Naive B cell (primary cell): ENCODE measurements around the gene STIM1. TPM values are rescaled to one million over a fixed set of nuclear protein-coding genes. Genes with fewer than 3 reads are reported as not detected.

ENCODE experiments used
- ATAC-seq, 2 donors: fragments of 150-1000 bp; cut with Tn5 transposase; 2 replicates each; pipeline ENCODE4 v1.10.0; 2021; ENCODE audit warnings: low read depth in 2 of 2, mild to moderate bottlenecking in 2 of 2, moderate library complexity in 2 of 2
- DNase-seq: peaks from one replicate; pipeline ENCODE4 v3.0.0; 2022
- H3K27ac Mint-ChIP-seq, 6 donors: one replicate each; pipeline ENCODE4 v1.8.0; 2020 to 2022; ENCODE audit warnings: mild to moderate bottlenecking in 6 of 6, mixed read lengths in 6 of 6, moderate library complexity in 5 of 6, inconsistent platforms in 2 of 6
- H3K27me3 Mint-ChIP-seq, 3 donors: one replicate each; pipeline ENCODE4 v1.8.0; 2021 to 2022; ENCODE audit warnings: mixed read lengths in 3 of 3, mild to moderate bottlenecking in 1 of 3
- H3K36me3 Mint-ChIP-seq, 2 donors: one replicate each; pipeline ENCODE4 v1.8.0; 2020 to 2022; ENCODE audit warnings: mixed read lengths in 2 of 2, inconsistent platforms in 1 of 2, mild to moderate bottlenecking in 1 of 2
- H3K4me1 Mint-ChIP-seq, 3 donors: one replicate each; pipeline ENCODE4 v1.8.0; 2020 to 2022; ENCODE audit warnings: mixed read lengths in 3 of 3, inconsistent platforms in 1 of 3, mild to moderate bottlenecking in 1 of 3, moderate library complexity in 1 of 3
- H3K4me3 Mint-ChIP-seq, 8 donors: one replicate each; pipeline ENCODE4 v1.8.0; 2020 to 2022; ENCODE audit warnings: mild to moderate bottlenecking in 8 of 8, mixed read lengths in 8 of 8, moderate library complexity in 8 of 8, inconsistent platforms in 2 of 8
- H3K9me3 Mint-ChIP-seq, 7 donors: one replicate each; pipeline ENCODE4 v1.8.0; 2020 to 2022; ENCODE audit warnings: mixed read lengths in 7 of 7, mild to moderate bottlenecking in 5 of 7, inconsistent platforms in 2 of 7, moderate library complexity in 1 of 7
- polyA plus RNA-seq, 6 donors: library from polyadenylated mRNA; unstranded; fragments of 300-500 nt; fragmentation: Illumina TruSeq; gene quantifications; one replicate each; pipeline ENCODE4 v1.2.3, GENCODE V29; 2021; ENCODE audit warnings: low read depth in 6 of 6

Gene STIM1
- polyA plus RNA-seq, 6 donors from 2014 or later: 29.1 to 51.9 (median 35.0) TPM

DNA sequence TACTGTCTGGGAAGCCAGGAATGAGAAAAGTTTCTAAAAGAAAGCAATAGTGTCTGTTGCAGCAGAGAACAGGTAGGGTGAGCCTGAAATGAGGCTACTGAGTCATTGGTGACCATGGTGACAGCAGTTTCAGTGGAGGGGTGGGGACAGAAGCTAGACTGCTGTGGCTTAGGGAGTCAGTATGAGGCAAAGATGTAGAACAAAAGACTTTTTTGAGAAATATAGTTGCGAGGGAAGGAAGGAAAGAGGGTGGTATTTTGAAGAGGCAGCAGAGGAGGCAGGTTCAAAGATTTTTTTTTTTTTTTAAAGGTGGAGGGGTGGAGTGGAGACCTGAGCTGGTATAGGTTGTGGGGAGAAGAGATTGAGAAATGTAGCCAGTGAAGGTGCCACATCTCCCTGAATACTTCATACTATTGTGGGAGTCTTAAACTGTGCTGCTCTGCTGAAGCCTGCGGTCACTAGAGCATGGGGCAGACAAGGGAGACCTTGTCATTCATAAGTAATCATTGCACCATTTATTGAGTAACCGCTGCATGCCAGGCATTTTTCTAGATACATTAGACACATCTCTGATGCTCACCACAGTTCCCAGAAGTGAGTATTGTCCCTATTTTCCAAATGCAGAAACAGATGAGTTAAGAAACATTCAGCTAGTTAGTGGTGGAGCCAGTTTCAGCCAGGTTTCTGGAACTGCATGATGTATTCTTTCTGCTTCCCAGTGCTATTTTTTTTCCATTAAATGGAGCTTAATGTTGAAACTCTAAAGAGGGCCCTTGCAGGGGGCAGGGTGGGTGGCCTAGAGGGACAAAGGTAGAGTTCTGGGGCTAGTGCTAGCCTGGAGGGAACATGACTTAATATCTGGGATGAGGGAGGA, 49.9 kb downstream of the STIM1 start:
- no peaks in the 10 kb centered on the region for H3K9me3 Mint-ChIP-seq
- H3K4me1 Mint-ChIP-seq: peaks cover 66 to 87% (median 79%) of the 10 kb centered on the region in 3 donors
- DNase-seq (no peak), ATAC-seq (peak; percentile 24 to 55)
- H3K36me3 Mint-ChIP-seq: no peaks in the 10 kb centered on the region
- H3K4me3 Mint-ChIP-seq: peak overlapping the region; percentile 0 to 90 (median 75)
- peak overlapping the region; percentile 20 to 90 (median 79) for H3K27ac Mint-ChIP-seq
- H3K27me3 Mint-ChIP-seq: no peaks in the 10 kb centered on the region

DNA sequence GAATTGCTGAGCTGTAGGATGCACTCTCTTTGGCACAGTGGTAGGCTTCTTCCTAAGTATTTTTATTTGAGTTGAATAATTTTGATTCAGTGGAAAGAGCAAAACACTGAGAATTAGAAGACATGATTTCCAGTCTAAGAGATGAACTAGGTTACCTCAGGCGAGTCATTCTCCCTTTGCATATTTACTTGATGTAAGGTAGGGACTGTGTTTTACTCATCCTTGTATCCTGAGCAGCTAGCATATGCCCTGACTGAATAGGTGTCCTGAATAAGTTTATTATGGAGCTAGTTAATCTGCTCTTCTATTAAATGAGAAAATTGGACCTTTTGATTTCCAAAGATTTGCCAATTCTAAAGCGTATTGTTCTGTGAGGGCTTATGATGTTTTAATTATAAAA, 50.7 kb downstream of the STIM1 start:
- H3K9me3 Mint-ChIP-seq: no peaks in the 10 kb centered on the region
- peak overlapping the region in 2 of 8 donors; percentile 7 to 50 for H3K4me3 Mint-ChIP-seq
- H3K27me3 Mint-ChIP-seq: no peaks in the 10 kb centered on the region
- H3K27ac Mint-ChIP-seq: peak overlapping the region in 3 of 6 donors; percentile 50 to 90 (median 87)
- peaks cover 0 to 1% of the 10 kb centered on the region in 2 donors for H3K36me3 Mint-ChIP-seq
- peaks cover 67 to 87% (median 74%) of the 10 kb centered on the region in 3 donors for H3K4me1 Mint-ChIP-seq
- DNase-seq (no peak), ATAC-seq (no peak)

DNA sequence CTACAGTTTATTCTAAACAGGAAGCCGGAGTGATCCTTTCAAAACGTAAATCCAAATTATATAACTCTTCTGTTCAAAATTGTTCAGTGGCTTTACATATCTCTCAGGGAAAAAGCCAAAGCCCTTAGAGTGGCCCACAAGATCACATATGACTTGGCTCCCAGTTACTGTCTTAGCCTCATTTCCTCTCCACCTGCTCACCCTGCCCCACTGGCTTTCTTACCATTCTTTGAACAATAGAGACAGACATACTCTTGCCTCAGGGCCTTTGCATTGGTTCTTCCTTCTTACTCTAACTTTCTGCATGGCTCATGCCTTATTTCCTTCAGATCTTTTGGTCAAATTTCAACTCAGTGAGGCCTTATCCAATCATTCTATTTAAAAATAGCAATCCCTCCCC, 52.1 kb downstream of the STIM1 start:
- Mint-ChIP-seq H3K4me1 (peaks cover 64 to 86% (median 68%) of the 10 kb centered on the region in 3 donors), H3K36me3 (peaks cover 0 to 8% of the 10 kb centered on the region in 2 donors), H3K27me3 (no peaks in the 10 kb centered on the region), H3K27ac (peak overlapping the region in 4 of 6 donors; percentile 3 to 28 (median 16)), H3K4me3 (peak overlapping the region in 1 of 8 donors; percentile 7), H3K9me3 (no peaks in the 10 kb centered on the region)
- no peak for DNase-seq
- no peak for ATAC-seq

DNA sequence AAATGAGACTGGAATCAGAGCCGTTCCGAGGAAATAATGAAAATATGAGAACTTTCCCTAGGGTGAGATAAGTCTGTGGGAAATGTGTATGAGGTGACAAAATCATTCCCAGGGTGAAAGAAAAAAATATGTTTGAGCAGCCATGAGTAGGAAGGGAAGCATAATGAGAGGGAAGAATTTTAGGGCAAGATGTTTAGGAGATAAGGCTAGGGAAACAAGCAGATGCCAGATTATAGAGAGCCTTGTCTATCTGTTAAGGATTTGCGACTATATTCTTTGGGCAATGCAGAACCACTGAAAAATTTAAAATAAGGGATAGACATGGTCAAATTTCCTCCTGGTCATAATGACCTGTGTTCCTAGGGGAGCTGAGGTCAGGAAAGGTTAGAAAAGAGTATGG, 54.4 kb downstream of the STIM1 start:
- ATAC-seq: no peak
- Mint-ChIP-seq H3K4me1 (peaks cover 63 to 82% (median 67%) of the 10 kb centered on the region in 3 donors), H3K4me3 (no peak overlapping the region), H3K36me3 (peaks cover 0 to 8% of the 10 kb centered on the region in 2 donors), H3K9me3 (no peaks in the 10 kb centered on the region), H3K27me3 (no peaks in the 10 kb centered on the region), H3K27ac (peak overlapping the region; percentile 10 to 84 (median 25))
- no peak for DNase-seq

DNA sequence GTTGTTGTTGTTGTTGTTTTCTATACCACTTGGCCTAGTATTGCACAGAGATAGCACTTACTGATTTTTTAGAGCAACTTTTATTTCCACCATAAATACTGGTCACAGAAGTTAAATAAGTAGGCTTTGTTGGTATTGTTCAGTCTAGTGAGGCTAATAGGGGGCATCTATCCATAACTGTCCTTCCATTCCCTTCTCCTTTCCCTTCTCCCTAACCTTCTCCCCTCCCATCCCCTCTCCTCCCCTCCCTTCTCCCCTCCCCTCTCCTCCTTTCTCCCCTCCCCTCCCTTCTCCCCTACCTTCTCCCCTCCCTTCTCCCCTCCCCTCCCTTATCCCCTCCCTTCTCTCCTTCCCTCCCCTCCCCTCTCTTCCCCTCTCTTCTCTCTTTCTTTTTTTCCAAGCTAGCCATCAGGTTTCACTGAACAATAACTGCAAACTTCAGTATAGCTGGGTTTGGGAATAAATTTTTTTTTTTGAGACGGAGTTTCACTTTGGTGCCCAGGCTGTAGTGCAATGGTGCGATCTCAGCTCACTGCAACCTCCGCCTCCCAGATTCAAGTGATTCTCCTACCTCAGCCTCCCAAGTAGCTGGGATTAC, 56.5 kb downstream of the STIM1 start:
- Mint-ChIP-seq H3K27ac (peak overlapping the region; percentile 4 to 96 (median 76)), H3K27me3 (no peaks in the 10 kb centered on the region), H3K4me3 (peak overlapping the region in 1 of 8 donors; percentile 7), H3K36me3 (peaks cover 0 to 8% of the 10 kb centered on the region in 2 donors), H3K9me3 (no peaks in the 10 kb centered on the region), H3K4me1 (peaks cover 56 to 84% (median 58%) of the 10 kb centered on the region in 3 donors)
- ATAC-seq (no peak), DNase-seq (no peak)

DNA sequence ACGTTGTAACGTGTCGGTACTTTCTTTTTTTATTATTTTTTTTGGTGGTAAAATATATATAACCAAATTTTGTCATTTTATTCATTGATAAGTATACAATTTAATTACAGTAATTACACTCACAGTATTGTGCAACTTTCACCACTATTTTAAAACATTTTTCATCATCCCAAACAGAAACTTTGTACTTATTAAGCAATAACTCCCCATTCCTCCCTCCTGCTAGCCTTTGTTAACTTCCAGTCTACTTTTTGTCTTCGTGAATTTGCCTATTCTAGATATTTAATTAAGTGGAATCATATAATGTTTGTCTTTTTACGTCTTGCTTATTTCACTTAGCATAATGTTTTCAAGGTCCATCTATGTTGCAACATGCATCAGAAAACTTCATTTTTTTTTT, 58.5 kb downstream of the STIM1 start:
- no peak overlapping the region for H3K4me3 Mint-ChIP-seq
- DNase-seq (no peak), ATAC-seq (no peak)
- peaks cover 63 to 88% (median 65%) of the 10 kb centered on the region in 3 donors for H3K4me1 Mint-ChIP-seq
- no peaks in the 10 kb centered on the region for H3K27me3 Mint-ChIP-seq
- H3K36me3 Mint-ChIP-seq: peaks cover 4 to 8% of the 10 kb centered on the region in 2 donors
- no peaks in the 10 kb centered on the region for H3K9me3 Mint-ChIP-seq
- H3K27ac Mint-ChIP-seq: peak overlapping the region in 4 of 6 donors; percentile 34 to 92 (median 68)

DNA sequence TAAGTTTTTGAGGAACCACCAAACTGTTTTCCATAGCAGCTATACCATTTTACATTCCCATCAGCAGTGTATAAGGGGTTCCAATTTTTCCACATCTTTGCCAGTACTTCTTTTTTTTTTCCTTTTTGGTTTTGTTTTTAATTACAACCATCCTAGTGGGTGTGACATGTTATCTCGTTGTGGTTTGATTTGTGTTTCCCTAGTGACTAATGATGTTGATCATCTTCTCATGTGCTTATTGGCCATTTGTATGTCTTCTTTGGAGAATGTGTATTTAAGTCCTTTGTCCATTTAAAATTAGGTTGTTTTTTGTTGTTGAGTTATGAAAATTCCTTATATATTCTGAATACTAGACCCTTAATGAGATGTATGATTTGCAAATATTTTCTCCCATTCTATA, 59.3 kb downstream of the STIM1 start:
- DNase-seq (peak; percentile 46), ATAC-seq (peak; percentile 90 to 92)
- peaks cover 4 to 8% of the 10 kb centered on the region in 2 donors for H3K36me3 Mint-ChIP-seq
- H3K9me3 Mint-ChIP-seq: no peaks in the 10 kb centered on the region
- peaks cover 57 to 92% (median 65%) of the 10 kb centered on the region in 3 donors for H3K4me1 Mint-ChIP-seq
- peak overlapping the region; percentile 34 to 95 (median 85) for H3K27ac Mint-ChIP-seq
- H3K4me3 Mint-ChIP-seq: peak overlapping the region in 5 of 8 donors; percentile 0 to 69 (median 59)
- no peaks in the 10 kb centered on the region for H3K27me3 Mint-ChIP-seq

DNA sequence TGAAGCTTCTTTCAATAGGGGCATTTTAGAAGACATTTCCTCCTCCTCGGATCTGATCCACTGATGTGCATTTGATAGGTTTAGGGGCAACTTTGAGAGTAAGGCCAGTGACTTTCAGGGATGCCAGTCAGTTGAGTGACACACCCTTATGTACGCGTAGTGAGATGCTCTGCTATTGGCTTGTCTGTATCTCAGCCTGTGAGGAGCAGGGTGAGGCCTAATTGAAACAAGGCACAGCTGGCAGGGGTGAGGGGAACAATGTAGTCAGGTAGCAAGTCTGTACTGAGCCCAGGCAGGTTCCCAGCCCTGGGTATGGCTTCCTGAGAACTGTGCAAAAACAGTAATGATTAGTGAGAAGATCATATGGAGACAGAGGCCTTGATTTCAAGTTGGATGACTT, 61.5 kb downstream of the STIM1 start:
- H3K9me3 Mint-ChIP-seq: no peaks in the 10 kb centered on the region
- no peak for ATAC-seq
- H3K4me3 Mint-ChIP-seq: peak overlapping the region in 3 of 8 donors; percentile 5 to 52 (median 30)
- no peak for DNase-seq
- H3K4me1 Mint-ChIP-seq: peaks cover 48 to 82% (median 66%) of the 10 kb centered on the region in 3 donors
- H3K36me3 Mint-ChIP-seq: peaks cover 0 to 4% of the 10 kb centered on the region in 2 donors
- no peaks in the 10 kb centered on the region for H3K27me3 Mint-ChIP-seq
- H3K27ac Mint-ChIP-seq: peak overlapping the region in 5 of 6 donors; percentile 2 to 87 (median 73)

DNA sequence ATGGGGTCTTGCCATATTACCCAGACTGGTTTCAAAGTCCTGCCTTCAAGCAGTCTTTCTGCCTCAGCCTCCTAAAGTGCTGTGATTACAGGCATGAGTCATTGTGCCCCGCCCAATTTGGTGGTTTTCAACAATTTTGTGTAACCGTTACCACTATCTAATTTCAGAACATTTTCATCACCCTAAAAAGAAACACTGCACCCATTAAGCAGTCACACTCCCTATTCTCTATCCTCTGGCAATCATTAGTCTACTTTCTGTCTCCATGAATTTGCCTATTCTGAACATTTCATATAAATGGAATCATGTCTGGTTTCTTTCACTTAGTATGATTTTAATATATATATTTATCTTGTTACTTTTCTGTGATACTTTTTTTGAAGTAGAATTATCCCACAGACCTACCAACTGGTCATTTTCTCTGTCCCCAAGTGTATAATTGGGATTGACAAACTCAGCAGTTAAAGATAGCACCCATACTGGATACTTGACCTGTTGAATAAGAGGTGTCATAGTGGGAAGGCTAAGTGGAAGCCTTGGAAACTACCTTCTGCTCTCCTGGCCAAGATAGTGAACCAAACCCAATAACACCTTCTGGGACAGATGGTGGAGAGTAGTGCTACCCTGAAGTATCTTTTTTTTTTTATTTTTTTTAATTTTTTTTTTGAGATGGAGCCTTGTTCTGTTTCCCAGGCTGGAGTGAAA, 64.8 kb downstream of the STIM1 start:
- DNase-seq (no peak), ATAC-seq (peak in 1 of 2 donors; percentile 28)
- peak overlapping the region in 2 of 8 donors; percentile 10 to 61 for H3K4me3 Mint-ChIP-seq
- peak overlapping the region in 1 of 6 donors; percentile 55 for H3K27ac Mint-ChIP-seq
- peaks cover 0 to 2% (median 0%) of the 10 kb centered on the region in 7 donors for H3K9me3 Mint-ChIP-seq
- H3K4me1 Mint-ChIP-seq: peaks cover 25 to 58% (median 47%) of the 10 kb centered on the region in 3 donors
- peaks cover 0 to 4% of the 10 kb centered on the region in 2 donors for H3K36me3 Mint-ChIP-seq
- H3K27me3 Mint-ChIP-seq: no peaks in the 10 kb centered on the region

DNA sequence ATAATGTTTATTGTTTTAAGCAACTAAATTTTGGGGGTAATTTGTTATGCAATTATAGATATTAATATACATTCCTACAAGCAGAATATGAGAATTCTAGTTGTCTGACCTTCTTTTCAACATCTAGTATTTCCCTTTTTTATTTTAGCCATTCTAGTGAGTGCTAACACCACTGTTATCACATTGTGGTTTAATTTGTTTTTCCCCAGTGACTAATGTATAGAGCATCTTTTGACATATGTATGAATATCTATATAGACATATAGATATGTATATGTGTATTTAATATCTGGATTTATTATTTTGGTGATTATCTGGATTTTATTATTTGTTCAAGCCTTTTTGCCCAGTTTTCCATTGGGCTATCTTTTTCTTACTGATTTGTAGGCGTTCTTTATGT, 66.6 kb downstream of the STIM1 start:
- Mint-ChIP-seq H3K27me3 (no peaks in the 10 kb centered on the region), H3K9me3 (peaks cover 0 to 2% (median 0%) of the 10 kb centered on the region in 7 donors), H3K4me3 (no peak overlapping the region), H3K4me1 (peaks cover 23 to 50% (median 46%) of the 10 kb centered on the region in 3 donors), H3K36me3 (peaks cover 0 to 4% of the 10 kb centered on the region in 2 donors), H3K27ac (peak overlapping the region in 3 of 6 donors; percentile 33 to 81 (median 74))
- DNase-seq: no peak
- ATAC-seq: no peak

DNA sequence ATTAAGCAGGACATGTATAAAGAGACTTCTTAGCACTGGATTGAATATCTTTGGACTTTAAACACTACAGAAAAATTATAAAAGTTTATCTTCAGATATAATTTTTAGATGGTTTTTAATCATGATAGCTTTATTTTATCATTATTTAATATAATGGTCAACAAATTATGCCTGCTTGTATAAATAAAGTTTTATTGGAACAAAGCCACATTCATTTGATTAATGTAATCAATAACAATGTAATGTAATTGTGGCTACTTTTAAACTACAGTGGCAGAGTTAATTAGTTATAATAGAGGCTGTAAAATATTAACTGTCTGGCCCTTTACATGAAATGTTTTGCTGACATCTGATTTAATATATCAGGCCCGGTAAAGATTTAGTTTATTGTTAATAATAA, 70.0 kb downstream of the STIM1 start:
- Mint-ChIP-seq H3K4me1 (peaks cover 25 to 52% (median 41%) of the 10 kb centered on the region in 3 donors), H3K27me3 (no peaks in the 10 kb centered on the region), H3K36me3 (no peaks in the 10 kb centered on the region), H3K4me3 (no peak overlapping the region), H3K9me3 (peaks cover 0 to 3% (median 0%) of the 10 kb centered on the region in 7 donors), H3K27ac (no peak overlapping the region)
- DNase-seq (no peak), ATAC-seq (no peak)

DNA sequence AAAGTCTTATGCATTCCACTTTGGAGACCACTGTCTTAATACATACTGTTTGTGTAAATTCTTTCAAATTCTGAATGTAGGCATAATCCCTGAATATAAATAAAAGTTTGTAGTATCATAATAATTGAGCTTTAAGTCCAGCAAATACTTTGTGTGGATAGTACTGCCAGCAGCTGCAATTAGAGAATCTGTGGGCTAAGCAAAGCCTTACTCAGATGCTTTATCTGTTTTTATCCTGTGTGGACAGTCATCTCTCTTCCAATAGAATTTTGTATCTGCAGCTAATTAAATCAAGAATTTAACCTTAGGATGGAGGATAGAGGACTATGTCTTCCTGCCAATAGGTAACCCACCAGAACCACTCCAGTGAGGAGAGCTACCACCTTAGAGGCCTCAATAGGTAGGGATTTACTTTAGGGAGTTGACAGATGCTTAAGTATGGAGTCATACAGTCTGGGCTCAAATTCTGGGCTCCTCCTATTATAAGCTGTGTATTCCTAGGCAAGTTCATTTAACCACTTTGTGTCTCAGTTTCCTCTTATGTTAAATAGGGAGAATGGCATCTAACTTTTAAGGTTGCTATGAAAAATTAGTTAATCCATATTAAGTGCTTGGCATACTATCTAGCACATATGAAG, 71.1 kb downstream of the STIM1 start:
- Mint-ChIP-seq H3K36me3 (peaks cover 0 to 5% of the 10 kb centered on the region in 2 donors), H3K27ac (peak overlapping the region; percentile 59 to 97 (median 92)), H3K4me1 (peaks cover 31 to 52% (median 41%) of the 10 kb centered on the region in 3 donors), H3K9me3 (peaks cover 0 to 3% (median 0%) of the 10 kb centered on the region in 7 donors), H3K4me3 (no peak overlapping the region), H3K27me3 (no peaks in the 10 kb centered on the region)
- DNase-seq: no peak
- ATAC-seq: no peak
